ENCODE data around the gene HOXB9.

The HOXB9 gene

DNA sequence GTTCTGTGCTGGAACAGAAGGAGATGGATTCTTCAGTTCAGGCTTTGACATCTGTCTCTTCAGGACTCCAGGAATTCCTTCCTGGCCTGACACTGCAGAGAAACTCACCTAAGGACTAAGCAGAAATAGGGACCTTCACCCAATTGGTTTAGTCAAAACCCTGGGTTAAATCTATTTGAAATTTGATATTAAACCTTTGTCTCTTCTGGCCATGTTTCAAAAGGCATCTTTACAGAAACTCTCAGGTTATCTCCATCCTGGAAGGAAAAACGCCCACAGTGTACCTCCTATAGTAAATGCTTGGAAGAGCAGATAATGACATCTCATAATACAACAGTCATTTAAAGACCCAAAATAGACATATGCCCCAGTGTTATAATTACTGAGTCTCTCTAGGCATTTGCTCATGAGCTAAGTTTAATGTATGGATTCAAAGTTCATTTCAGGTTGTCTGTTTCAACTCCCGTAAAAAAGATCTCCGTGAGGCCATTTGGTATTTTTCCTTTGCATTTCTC lies 42.4 kb downstream of the HOXB9 start:
- H3K9me3 Mint-ChIP-seq: no peaks in the 10 kb centered on the region
- DNase-seq: no peak
- no peak overlapping the region for H3K27ac Mint-ChIP-seq
- peaks cover 98% of the 10 kb centered on the region for H3K27me3 Mint-ChIP-seq
- H3K4me1 Mint-ChIP-seq (ENCODE audit: low read depth): peaks cover 51% of the 10 kb centered on the region
- H3K4me3 Mint-ChIP-seq: no peak overlapping the region
- peaks cover 2% of the 10 kb centered on the region for H3K36me3 Mint-ChIP-seq (ENCODE audit: low read depth)

DNA sequence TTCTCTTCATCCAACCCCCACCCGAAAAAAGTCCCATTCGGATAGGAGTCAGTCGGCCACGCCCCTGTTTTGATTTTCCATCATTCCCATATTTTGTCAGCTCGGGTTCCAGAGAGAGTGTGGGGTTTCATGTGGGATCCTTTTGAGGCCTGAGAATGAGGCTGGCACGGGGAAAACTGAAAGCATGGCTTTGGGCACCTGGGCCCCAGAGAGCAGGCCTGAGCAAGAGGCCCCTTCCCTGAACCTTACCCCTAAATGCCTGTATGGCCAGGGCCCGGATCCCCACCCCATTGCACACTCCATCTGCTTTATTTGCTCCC lies 43.4 kb downstream of the HOXB9 start:
- DNase-seq: no peak
- no peaks in the 10 kb centered on the region for H3K9me3 Mint-ChIP-seq
- H3K4me3 Mint-ChIP-seq: peak overlapping the region; percentile 57
- peaks cover 93% of the 10 kb centered on the region for H3K27me3 Mint-ChIP-seq
- H3K4me1 Mint-ChIP-seq (ENCODE audit: low read depth): peaks cover 55% of the 10 kb centered on the region
- peaks cover 2% of the 10 kb centered on the region for H3K36me3 Mint-ChIP-seq (ENCODE audit: low read depth)
- no peak overlapping the region for H3K27ac Mint-ChIP-seq

DNA sequence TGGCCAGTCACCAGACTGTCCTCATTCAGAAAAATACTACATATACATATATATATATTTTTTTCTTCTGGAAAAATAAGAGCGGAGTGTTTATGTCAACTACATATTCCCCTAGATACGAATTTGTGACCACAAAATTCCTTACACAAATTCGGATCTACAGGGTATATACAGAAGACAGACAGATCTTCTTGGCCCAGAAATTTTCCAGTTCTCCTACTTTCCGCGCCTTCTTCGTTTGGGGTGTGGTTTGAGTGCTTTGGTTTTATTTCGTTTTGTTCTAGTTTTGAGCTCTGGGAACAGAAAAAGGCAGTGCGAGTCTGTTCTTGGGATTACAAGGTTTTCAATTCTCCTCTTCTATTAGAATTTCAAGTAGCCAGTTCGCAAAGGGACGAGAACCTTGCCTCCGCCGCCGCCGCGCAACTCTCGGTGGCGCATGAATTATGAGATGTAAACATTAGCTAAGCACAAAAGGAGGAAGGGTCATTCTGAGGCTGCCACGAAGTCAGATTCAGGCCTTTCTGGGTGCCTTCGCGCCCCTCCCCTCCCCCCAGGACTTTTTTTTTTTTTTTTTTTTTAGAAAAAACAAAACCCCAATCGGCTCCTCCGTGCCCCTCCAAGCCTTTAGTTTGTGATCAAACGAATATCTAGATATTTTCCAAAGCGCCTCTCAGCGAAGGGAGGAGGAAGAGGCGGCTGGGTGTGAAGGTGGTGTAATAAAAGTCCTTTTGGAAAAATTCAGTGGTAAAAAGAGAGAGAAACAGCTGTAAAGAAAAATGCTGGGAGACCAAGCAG lies 46.2 kb downstream of the HOXB9 start:
- H3K27ac Mint-ChIP-seq: no peak overlapping the region
- no peaks in the 10 kb centered on the region for H3K9me3 Mint-ChIP-seq
- H3K4me1 Mint-ChIP-seq (ENCODE audit: low read depth): peaks cover 52% of the 10 kb centered on the region
- H3K4me3 Mint-ChIP-seq: peak overlapping the region; percentile 11
- no peak for DNase-seq
- H3K36me3 Mint-ChIP-seq (ENCODE audit: low read depth): no peaks in the 10 kb centered on the region
- peaks cover 82% of the 10 kb centered on the region for H3K27me3 Mint-ChIP-seq

GRCh38 chr17:48579471-48579759 lies 46.7 kb downstream of the HOXB9 start:
- Mint-ChIP-seq H3K36me3 (ENCODE audit: low read depth) (no peaks in the 10 kb centered on the region), H3K4me3 (peak overlapping the region; percentile 83), H3K27me3 (peaks cover 78% of the 10 kb centered on the region), H3K9me3 (no peaks in the 10 kb centered on the region), H3K27ac (no peak overlapping the region), H3K4me1 (ENCODE audit: low read depth) (peaks cover 50% of the 10 kb centered on the region)
- DNase-seq: no peak

GRCh38 chr17:48578616-48579470 lies 47.3 kb downstream of the HOXB9 start:
- H3K4me1 Mint-ChIP-seq (ENCODE audit: low read depth): peaks cover 50% of the 10 kb centered on the region
- H3K36me3 Mint-ChIP-seq (ENCODE audit: low read depth): no peaks in the 10 kb centered on the region
- no peaks in the 10 kb centered on the region for H3K9me3 Mint-ChIP-seq
- no peak for DNase-seq
- peak overlapping the region; percentile 83 for H3K4me3 Mint-ChIP-seq
- peak overlapping the region; percentile 37 for H3K27ac Mint-ChIP-seq
- H3K27me3 Mint-ChIP-seq: peaks cover 76% of the 10 kb centered on the region

DNA sequence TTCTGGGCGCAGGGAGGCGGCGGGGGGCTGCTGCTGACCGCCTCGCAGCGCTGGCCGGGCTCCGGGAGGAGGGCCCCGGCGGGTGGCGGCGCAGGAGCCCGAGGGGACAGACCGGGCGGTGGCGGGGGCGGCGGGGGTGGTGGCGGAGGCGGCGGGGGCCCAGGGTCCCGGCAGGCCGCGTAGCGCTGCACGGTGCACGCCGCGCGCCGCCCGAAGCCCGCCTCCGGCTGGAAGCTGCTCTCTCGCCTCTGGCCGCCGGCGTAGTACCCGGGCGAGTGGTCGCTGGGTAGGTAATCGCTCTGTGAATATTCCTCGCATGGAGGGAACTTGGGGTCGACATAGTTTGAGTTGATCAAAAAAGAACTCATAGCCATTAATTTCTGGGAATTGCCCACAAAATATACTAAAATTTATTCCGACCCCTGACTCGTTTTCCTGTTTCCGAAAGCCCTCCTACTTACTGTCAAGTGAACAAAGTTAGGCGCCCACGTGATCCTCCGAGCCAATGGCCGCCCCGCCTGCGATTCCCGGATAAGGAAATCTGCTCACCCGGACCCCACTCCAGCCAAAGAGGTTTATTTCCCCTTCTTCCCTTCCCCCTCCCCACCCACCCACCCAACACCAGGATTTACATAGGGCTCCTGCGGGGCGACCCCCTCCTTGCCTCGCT lies 48.1 kb downstream of the HOXB9 start, which contains the start of gene HOXB4:
Gene HOXB4 (minus strand): TSS at position 405 of the 670 bp plus-strand sequence. CDS start 31 bp downstream, at position 374.
- peak within 1 kb of the TSS; percentile 83 for H3K27ac Mint-ChIP-seq
- DNase-seq: peak; percentile 76
- H3K9me3 Mint-ChIP-seq: no peaks in the 10 kb centered on the region
- peaks cover 69% of the 10 kb centered on the region for H3K27me3 Mint-ChIP-seq
- H3K36me3 Mint-ChIP-seq (ENCODE audit: low read depth): no peaks in the 10 kb centered on the region
- peak within 1 kb of the TSS; percentile 83 for H3K4me3 Mint-ChIP-seq
- peaks cover 50% of the 10 kb centered on the region for H3K4me1 Mint-ChIP-seq (ENCODE audit: low read depth)

DNA sequence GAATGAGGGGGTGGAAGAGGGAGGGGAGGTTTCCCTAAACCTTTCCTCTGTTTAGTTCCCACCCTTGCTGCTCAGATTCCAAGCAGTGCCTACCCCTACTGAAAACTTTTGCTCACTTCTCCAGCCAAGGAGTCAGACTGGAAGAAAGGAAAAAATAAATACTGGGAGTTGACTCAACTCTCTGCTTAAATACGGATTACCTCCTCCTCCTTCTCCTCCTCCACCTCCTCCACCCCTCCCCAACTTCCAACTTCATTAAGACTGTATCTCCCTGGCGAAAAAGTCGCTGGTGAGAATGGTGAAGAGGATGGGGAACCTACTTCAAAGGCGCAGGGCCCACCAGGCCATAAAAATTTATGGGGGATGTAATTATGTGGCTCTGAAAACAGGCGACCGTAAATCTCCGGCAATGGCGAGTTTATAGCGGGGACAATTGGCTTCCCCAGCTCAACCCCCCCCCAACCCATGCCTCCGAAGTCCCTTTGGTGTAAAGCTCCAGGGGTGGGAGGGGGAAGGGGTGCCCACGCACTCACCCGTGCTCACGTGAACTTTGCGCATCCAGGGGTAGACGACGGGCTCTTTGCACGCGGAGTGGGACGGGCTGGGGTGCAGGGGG lies 48.7 kb downstream of the HOXB9 start:
- peaks cover 47% of the 10 kb centered on the region for H3K4me1 Mint-ChIP-seq (ENCODE audit: low read depth)
- DNase-seq: peak; percentile 42
- no peaks in the 10 kb centered on the region for H3K36me3 Mint-ChIP-seq (ENCODE audit: low read depth)
- peak overlapping the region; percentile 75 for H3K4me3 Mint-ChIP-seq
- H3K27me3 Mint-ChIP-seq: peaks cover 62% of the 10 kb centered on the region
- no peaks in the 10 kb centered on the region for H3K9me3 Mint-ChIP-seq
- peak overlapping the region; percentile 38 for H3K27ac Mint-ChIP-seq

GRCh38 chr17:48576479-48577309 lies 49.5 kb downstream of the HOXB9 start:
- no peaks in the 10 kb centered on the region for H3K36me3 Mint-ChIP-seq (ENCODE audit: low read depth)
- peak overlapping the region; percentile 75 for H3K4me3 Mint-ChIP-seq
- H3K4me1 Mint-ChIP-seq (ENCODE audit: low read depth): peaks cover 43% of the 10 kb centered on the region
- peak overlapping the region; percentile 29 for H3K27ac Mint-ChIP-seq
- no peak for DNase-seq
- peaks cover 56% of the 10 kb centered on the region for H3K27me3 Mint-ChIP-seq
- no peaks in the 10 kb centered on the region for H3K9me3 Mint-ChIP-seq

DNA sequence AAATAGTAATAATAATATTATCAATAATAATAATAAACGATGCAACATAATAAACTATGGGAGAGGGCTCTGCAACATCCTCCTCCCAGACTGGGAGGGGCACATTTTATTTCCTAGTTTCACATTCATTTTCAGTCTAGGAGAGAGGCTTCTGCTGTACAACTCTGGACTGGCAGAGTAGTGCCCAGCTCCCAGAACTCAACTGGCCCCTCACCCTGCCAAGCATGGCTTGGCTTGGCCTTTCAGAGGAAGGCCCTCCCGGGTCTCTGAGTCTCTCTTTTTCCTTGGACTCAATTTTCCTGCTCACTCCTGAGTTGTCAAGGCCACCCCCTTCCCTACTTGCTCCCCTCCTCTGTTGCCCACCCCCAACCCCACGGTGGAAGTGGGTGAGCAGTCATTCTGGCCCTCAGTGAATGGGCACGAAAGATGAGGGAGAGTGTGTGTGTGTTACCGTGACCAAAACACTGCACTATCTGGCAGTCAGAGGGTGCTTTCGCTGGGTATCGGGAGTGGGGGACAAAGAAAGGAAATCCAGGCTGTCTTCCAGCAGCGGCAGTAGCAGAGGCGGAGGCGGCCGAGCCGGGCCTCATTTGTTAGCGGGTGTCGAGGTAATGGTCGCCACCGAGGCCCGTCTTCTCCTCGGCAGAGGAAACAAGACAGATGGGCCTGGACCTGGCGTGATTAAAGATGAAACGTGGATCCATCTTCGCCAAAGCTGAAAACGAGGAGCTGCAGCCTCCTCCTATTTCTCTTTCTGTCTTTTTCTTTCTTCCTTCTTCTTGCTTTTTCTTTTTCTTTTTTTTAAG lies 50.3 kb downstream of the HOXB9 start:
- Mint-ChIP-seq H3K4me1 (ENCODE audit: low read depth) (peaks cover 35% of the 10 kb centered on the region), H3K27ac (no peak overlapping the region), H3K9me3 (no peaks in the 10 kb centered on the region), H3K36me3 (ENCODE audit: low read depth) (no peaks in the 10 kb centered on the region), H3K27me3 (peaks cover 48% of the 10 kb centered on the region), H3K4me3 (no peak overlapping the region)
- DNase-seq: no peak

- H3K4me1 Mint-ChIP-seq (ENCODE audit: low read depth): peaks cover 29% of the 10 kb centered on the region
- no peaks in the 10 kb centered on the region for H3K36me3 Mint-ChIP-seq (ENCODE audit: low read depth)
- H3K4me3 Mint-ChIP-seq: no peak overlapping the region
- no peaks in the 10 kb centered on the region for H3K9me3 Mint-ChIP-seq
- DNase-seq: no peak
- no peak overlapping the region for H3K27ac Mint-ChIP-seq
- peaks cover 43% of the 10 kb centered on the region for H3K27me3 Mint-ChIP-seq
Measured at GRCh38 chr17:48575066-48575582, 51.0 kb downstream of the HOXB9 start.

- H3K4me1 Mint-ChIP-seq (ENCODE audit: low read depth): peaks cover 26% of the 10 kb centered on the region
- peaks cover 38% of the 10 kb centered on the region for H3K27me3 Mint-ChIP-seq
- H3K9me3 Mint-ChIP-seq: no peaks in the 10 kb centered on the region
- no peak overlapping the region for H3K27ac Mint-ChIP-seq
- no peaks in the 10 kb centered on the region for H3K36me3 Mint-ChIP-seq (ENCODE audit: low read depth)
- no peak overlapping the region for H3K4me3 Mint-ChIP-seq
- no peak for DNase-seq
Measured at GRCh38 chr17:48574505-48575065, 51.6 kb downstream of the HOXB9 start.

DNA sequence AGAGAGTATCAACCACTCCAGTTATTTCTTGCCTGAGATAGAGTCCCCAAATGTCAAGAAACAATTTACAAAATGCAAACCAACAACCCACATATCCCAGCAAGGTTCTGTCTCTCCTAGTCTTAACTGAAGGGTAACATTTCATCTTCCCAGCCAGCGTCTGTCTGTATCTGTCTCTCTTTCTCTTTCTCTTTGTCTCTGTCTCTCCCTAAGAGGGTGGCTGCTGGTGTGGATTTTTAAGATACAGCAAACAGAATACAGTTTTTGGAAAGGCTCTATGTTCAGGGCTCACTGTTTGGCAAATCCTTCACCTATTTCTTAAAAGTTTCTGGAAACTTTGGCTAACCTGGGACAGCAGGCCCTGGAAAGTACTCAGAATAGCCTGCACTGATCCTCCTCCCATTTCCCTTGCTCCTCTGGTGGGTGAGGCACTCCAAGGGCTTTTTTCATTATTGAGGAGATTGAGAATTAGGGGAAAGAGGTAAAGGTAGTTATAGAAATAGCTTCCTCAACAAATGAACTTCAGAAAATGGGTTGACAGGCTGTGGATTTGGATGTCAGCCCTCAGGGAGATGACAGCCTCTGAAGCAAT lies 54.2 kb downstream of the HOXB9 start:
- no peak for DNase-seq
- Mint-ChIP-seq H3K36me3 (ENCODE audit: low read depth) (no peaks in the 10 kb centered on the region), H3K4me1 (ENCODE audit: low read depth) (peaks cover 10% of the 10 kb centered on the region), H3K27me3 (peaks cover 17% of the 10 kb centered on the region), H3K9me3 (no peaks in the 10 kb centered on the region), H3K27ac (no peak overlapping the region), H3K4me3 (no peak overlapping the region)

All from activated T-cell treated with anti-CD3 and anti-CD28 coated beads, Interleukin-2, amount 50 U/mL, for 24 hours (primary cell).